K562 (cell line): ENCODE data around the gene VPREB1. TPM values are rescaled to one million over a fixed set of nuclear protein-coding genes. Genes with fewer than 3 reads are reported as not detected.

Experiments used
- ATAC-seq: fragments of 200-7000 bp; cut with Tn5 transposase; 3 replicates; pipeline ENCODE4 v1.9.1; 2020; ENCODE audit warnings: moderate library complexity
- Bru-seq: library from RNA; stranded (reverse); fragments of 400-500 nt; gene quantifications from one replicate; lab custom pipeline; 2021; lab: Mats Ljungman, UMichigan
- BruChase-seq, 2 experiments: library from RNA; stranded (reverse); fragments of 400-500 nt; gene quantifications; one replicate each; lab custom pipeline; 2021; lab: Mats Ljungman, UMichigan
- BruUV-seq: library from RNA; stranded (reverse); fragments of 400-500 nt; replicated peaks from 2 replicates; lab custom pipeline; 2021; lab: Mats Ljungman, UMichigan
- CTCF ChIA-PET: fragments of 300-600 bp; formaldehyde crosslinking; extraction: SDS; loops from one replicate; lab custom pipeline; 2021; ENCODE audit warnings: low intra/inter-chr PET ratio; lab: Yijun Ruan, JAX
- POLR2A ChIA-PET: fragments of 300-600, 350-650 bp; sonication (Branson Sonifier 250); formaldehyde crosslinking; extraction: SDS; loops from one replicate; lab custom pipeline; 2021; ENCODE audit warnings: antibody characterized with exemption, inconsistent platforms; lab: Yijun Ruan, JAX
- DNase-seq, 4 experiments: peaks; one replicate each; pipeline versions ENCODE4 v3.0.0 to v3.0.0-alpha.2; 2011 to 2018; ENCODE audit warnings: low spot score in 3 of 4, mixed read lengths in 3 of 4; ENCODE audit errors: extremely low read depth in 1 of 4
- FAIRE-seq: peaks from 2 replicates; lab custom pipeline; 2011; peaks lifted over from hg19 to GRCh38; lab: Jason Lieb, UNC
- H2AFZ ChIP-seq: 2 replicates; pipeline ENCODE4 v1.6.0; 2011; ENCODE audit warnings: low read depth, low read length, control low read depth, inconsistent platforms
- H3K27ac ChIP-seq: fragments of 200-600 bp; 3 replicates; pipeline ENCODE4 v1.8.0; 2011; ENCODE audit warnings: low read depth, mild to moderate bottlenecking, control low read depth, inconsistent platforms, low read length, moderate library complexity, mixed read lengths; ENCODE audit errors: extremely low read depth
- H3K27me3 ChIP-seq, 2 experiments: fragments of 300-600 bp in 1 of 2; 2 replicates in 1 of 2; 3 replicates in 1 of 2; pipeline versions ENCODE4 v1.6.0 to v1.8.0; 2011; ENCODE audit warnings: inconsistent platforms in 2 of 2, low read length in 2 of 2, mild to moderate bottlenecking in 1 of 2, mixed read lengths in 1 of 2, moderate library complexity in 1 of 2; ENCODE audit not compliant: control insufficient read depth in 2 of 2, insufficient read depth in 2 of 2
- H3K36me3 ChIP-seq: fragments of 300-600 bp; 3 replicates; pipeline ENCODE4 v1.8.0; 2011; ENCODE audit warnings: mild to moderate bottlenecking, low read length, inconsistent platforms; ENCODE audit not compliant: control insufficient read depth, insufficient read depth
- H3K4me1 ChIP-seq, 2 experiments: fragments of 200-600 bp in 1 of 2; replicated peaks in 1 of 2; 2 replicates in 1 of 2; 3 replicates in 1 of 2; pipeline versions ENCODE4 v1.5.1 to v1.8.0; 2011; ENCODE audit warnings: inconsistent platforms in 2 of 2, low read length in 2 of 2, mild to moderate bottlenecking in 1 of 2, mixed read lengths in 1 of 2, moderate library complexity in 1 of 2; ENCODE audit not compliant: control insufficient read depth in 2 of 2, insufficient read depth in 2 of 2
- H3K4me2 ChIP-seq: 2 replicates; pipeline ENCODE4 v1.6.1; 2011; ENCODE audit warnings: low read length, control low read depth, inconsistent platforms, mixed read lengths; ENCODE audit not compliant: insufficient read depth
- H3K4me3 ChIP-seq: fragments of 200-600 bp; sonication (generic), shearing (Covaris generic); 2 replicates; pipeline ENCODE4 v1.5.1; 2016; ENCODE audit warnings: control low read depth, inconsistent platforms
- H3K79me2 ChIP-seq: fragments of 200-600 bp; 3 replicates; pipeline ENCODE4 v1.8.0; 2011; ENCODE audit warnings: low read length, inconsistent platforms; ENCODE audit not compliant: control insufficient read depth, insufficient read depth
- H3K9ac ChIP-seq, 2 experiments: 2 replicates each; pipeline versions ENCODE4 v1.6.0 to v1.6.1; 2011; ENCODE audit warnings: low read depth in 2 of 2, low read length in 2 of 2, control low read depth in 1 of 2, inconsistent platforms in 1 of 2, mild to moderate bottlenecking in 1 of 2, mixed read lengths in 1 of 2; ENCODE audit not compliant: insufficient read depth in 1 of 2
- H3K9me1 ChIP-seq: one replicate; pipeline ENCODE4 v1.6.0; 2011; ENCODE audit warnings: inconsistent platforms, mild to moderate bottlenecking, low read length, moderate library complexity; ENCODE audit not compliant: control insufficient read depth, insufficient read depth
- H3K9me3 ChIP-seq: replicated peaks from 2 replicates; pipeline ENCODE4 v1.5.1; 2011; ENCODE audit warnings: low read depth, low read length, inconsistent platforms; ENCODE audit not compliant: control insufficient read depth, insufficient read depth
- H4K20me1 ChIP-seq: replicated peaks from 2 replicates; pipeline ENCODE4 v1.6.1; 2011; ENCODE audit warnings: low read length, inconsistent platforms, mixed read lengths; ENCODE audit not compliant: control insufficient read depth, insufficient read depth
- MCM7 ChIP-seq, 2 experiments: fragments of 450-650 bp; IDR thresholded peaks; 2 replicates each; pipeline ENCODE4 v1.6.1; 2016 to 2018
- NBN ChIP-seq: fragments of 450-650 bp; IDR thresholded peaks from 2 replicates; pipeline ENCODE4 v1.6.1; 2016; ENCODE audit warnings: low read depth, mild to moderate bottlenecking
- ZEB2 ChIP-seq: fragments of 450-650 bp; IDR thresholded peaks from 2 replicates; pipeline ENCODE4 v1.6.1; 2016
- ZNF324 ChIP-seq: fragments of 250-450 bp; sonication (Bioruptor Pico); IDR thresholded peaks from 2 replicates; pipeline ENCODE4 v1.4.0; 2020; ENCODE audit warnings: mild to moderate bottlenecking
- ZNF551 ChIP-seq: fragments of 250-450 bp; sonication (Bioruptor Pico); IDR thresholded peaks from 2 replicates; pipeline ENCODE4 v1.5.0; 2021; ENCODE audit warnings: mild to moderate bottlenecking, moderate library complexity
- WGBS: fragments of 100-300 bp; shearing (Covaris generic); methylation state at CpG from one replicate; pipeline ENCODE4 v1.1.6; 2016; ENCODE audit warnings: low coverage, mixed read lengths; ENCODE audit not compliant: insufficient coverage; ENCODE audit errors: missing lambda C conversion rate; 5-methylcytosine and 5-hydroxymethylcytosine counted together
- in situ Hi-C: fragments of 300-500 bp; cut with MboI; formaldehyde crosslinking; loops from 4 replicates; pipeline ENCODE4 v1.15.0; 2018; ENCODE audit warnings: inconsistent platforms, mixed read lengths
- intact Hi-C: fragments of 100-400 bp; cut with micrococcal nuclease; formaldehyde crosslinking; loops from 2 replicates; pipeline ENCODE4 v1.14.2; 2022
- long read RNA-seq, 3 experiments: library from polyadenylated mRNA in 2 of 3; library from RNA in 1 of 3; unstranded in 2 of 3; stranded (forward) in 1 of 3; transcript quantifications; one replicate each; pipeline ENCODE4 v2.0.0, GENCODE V29; 2019 to 2022
- polyA minus RNA-seq, 3 experiments: library from RNA; depleted of rRNA, polyadenylated mRNA; stranded (reverse); fragments of >200 nt; gene quantifications; 2 replicates each; pipeline ENCODE4 v1.2.3, GENCODE V29; 2011
- polyA plus RNA-seq, 8 experiments: library from polyadenylated mRNA; depleted of rRNA in 4 of 8; stranded (reverse) in 5 of 8; unstranded in 3 of 8; fragments of >200 nt; fragmentation: Nextera tagmentation in 2 of 8; fragmentation: Illumina TruSeq in 1 of 8; extraction: Ambion mirVana in 2 of 8; extraction: Trizol in 1 of 8; gene quantifications; 2 replicates each; pipeline versions ENCODE4 v1.2.1 to v1.2.3, GENCODE V29; 2011 to 2014; ENCODE audit warnings: inconsistent platforms in 1 of 8, missing spikeins in 1 of 8
- total RNA-seq, 7 experiments: library from RNA; depleted of rRNA in 6 of 7; stranded (reverse); fragments of >200 nt in 6 of 7; fragmentation: Illumina TruSeq in 2 of 7; extraction: Trizol in 2 of 7; gene quantifications; 2 replicates each; pipeline versions ENCODE4 v1.2.1 to v1.2.3, GENCODE V29; 2011 to 2021; ENCODE audit warnings: low replicate concordance in 1 of 7
- TF ChIP-seq, protein P1 (sequence below): fragments of 250-450 bp; sonication (Bioruptor Pico); IDR thresholded peaks from 2 replicates; pipeline ENCODE4 v1.8.0; 2021; ENCODE audit warnings: borderline replicate concordance, mild to moderate bottlenecking, moderate library complexity; ENCODE audit not compliant: poor library complexity, severe bottlenecking

The VPREB1 gene, protein sequence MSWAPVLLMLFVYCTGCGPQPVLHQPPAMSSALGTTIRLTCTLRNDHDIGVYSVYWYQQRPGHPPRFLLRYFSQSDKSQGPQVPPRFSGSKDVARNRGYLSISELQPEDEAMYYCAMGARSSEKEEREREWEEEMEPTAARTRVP
- total RNA-seq (2011; cell fraction: chromatin; rRNA removed; ENCODE audit: low replicate concordance), result not detected in 2 replicates
- total RNA-seq (2011; cell fraction: nucleolus; rRNA removed), result not detected in 2 replicates
- total RNA-seq (2011; cell fraction: nucleoplasm; rRNA removed), result not detected in 2 replicates
- total RNA-seq (2014; rRNA removed) (not detected in 2 replicates), total RNA-seq (2014; rRNA removed; fragmentation: Illumina TruSeq; extraction: Trizol) (not detected in 2 replicates), total RNA-seq (2015; rRNA removed; fragmentation: Illumina TruSeq; extraction: Trizol) (not detected in 2 replicates), total RNA-seq (2021) (not detected in 2 replicates), polyA plus RNA-seq (2011; rRNA removed) (not detected in 2 replicates), polyA plus RNA-seq (2014; fragmentation: Illumina TruSeq; extraction: Trizol) (not detected in 2 replicates), polyA plus RNA-seq (2014; fragmentation: Nextera tagmentation; extraction: Ambion mirVana) (not detected), polyA plus RNA-seq (2014; rRNA removed) (not detected in 2 replicates), polyA minus RNA-seq (2011; rRNA and poly(A)+ RNA removed) (not detected in 2 replicates), Bru-seq, nascent RNA (not detected), BruChase-seq, experiment 1, labeled RNA remaining after a 2-hour chase (not detected), BruChase-seq, experiment 2, labeled RNA remaining after a 6-hour chase (not detected)
- not detected in 2 replicates for polyA plus RNA-seq (2011; cell fraction: cytosol; rRNA removed)
- not detected in 2 replicates for polyA plus RNA-seq (2011; cell fraction: nucleus; rRNA removed)
- not detected in 2 replicates for polyA plus RNA-seq (2012)
- not detected in 2 replicates for polyA minus RNA-seq (2011; cell fraction: cytosol; rRNA and poly(A)+ RNA removed)
- not detected in 2 replicates for polyA minus RNA-seq (2011; cell fraction: nucleus; rRNA and poly(A)+ RNA removed)
- long read RNA-seq, experiment 1, result 0 reads
- long read RNA-seq, experiment 2, result 0 reads
- long read RNA-seq, experiment 3, result 0 reads

- H2AFZ ChIP-seq, result no peak within 1 kb of the TSS
- H3K4me3 ChIP-seq, result no peak within 1 kb of the TSS
- FAIRE-seq, result no peak
- no TSS peak for BruUV-seq
- no peaks in the 10 kb centered on the region for H3K9me1 ChIP-seq
- H3K4me1 ChIP-seq, result no peaks in the 10 kb centered on the region
- in situ Hi-C loops, result no loop called here
- no peak for ATAC-seq
- peaks cover 75 to 90% of the 10 kb centered on the region in 2 experiments for H3K27me3 ChIP-seq
- ChIA-PET POLR2A (interaction anchor here (0.6 to 1.9 kb wide), 4 partner anchors 9 to 598 kb away, joined by 3 to 6 read pairs (median 4); no protein-coding TSS in a partner anchor), CTCF (interaction anchor here (0.5 kb wide), 1 partner anchor 10 kb away, joined by 3 read pairs; no protein-coding TSS in a partner anchor)
- H3K9ac ChIP-seq, result no peak within 1 kb of the TSS; a peak in 1 of 4 replicates
- H4K20me1 ChIP-seq, result peaks cover 33% of the 10 kb centered on the region
- H3K9me3 ChIP-seq, result no peaks in the 10 kb centered on the region
- peak in 2 of 4 experiments; percentile 9 to 19 for DNase-seq
- intact Hi-C loops, result no loop called here
- no peak within 1 kb of the TSS for H3K27ac ChIP-seq
- TF ChIP-seq NBN (no peak), ZEB2 (no peak), MCM7 (IDR thresholded peaks at IDR 0.05) (no peak), ZNF551 (no peak), ZNF324 (CRISPR knock-in tag) (no peak)
- TF ChIP-seq, protein P1, sequence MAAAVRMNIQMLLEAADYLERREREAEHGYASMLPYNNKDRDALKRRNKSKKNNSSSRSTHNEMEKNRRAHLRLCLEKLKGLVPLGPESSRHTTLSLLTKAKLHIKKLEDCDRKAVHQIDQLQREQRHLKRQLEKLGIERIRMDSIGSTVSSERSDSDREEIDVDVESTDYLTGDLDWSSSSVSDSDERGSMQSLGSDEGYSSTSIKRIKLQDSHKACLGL (CRISPR knock-in tag), result peak; percentile 10
- H3K36me3 ChIP-seq, result no peaks in the 10 kb centered on the region
- no peak within 1 kb of the TSS for H3K4me2 ChIP-seq
- no peaks in the 10 kb centered on the region for H3K79me2 ChIP-seq
- 1% methylated on average over 25 of the region's 25 CpGs for WGBS
Measured at GRCh38 chr22:22244316-22245250, at the start of gene VPREB1. Gene VPREB1 (plus strand): TSS chr22:22244786. CDS start chr22:22244814, 28 bp downstream.
